GM23248 (cell line): ENCODE results near the gene UBN1.

Experiments
- EZH2 ChIP-seq: fragments of 200-600 bp; sonication (generic); IDR thresholded peaks from 2 replicates; pipeline ENCODE4 v1.6.1; 2018; ENCODE audit warnings: antibody characterized with exemption, mild to moderate bottlenecking; ENCODE audit not compliant: insufficient read depth, poor library complexity, severe bottlenecking
- EZH2phosphoT487 ChIP-seq: fragments of 200-600 bp; sonication (generic); IDR thresholded peaks from 2 replicates; pipeline ENCODE4 v1.6.1; 2018; ENCODE audit warnings: antibody characterized with exemption, moderate library complexity, mild to moderate bottlenecking, low read depth; ENCODE audit not compliant: insufficient read depth

DNA sequence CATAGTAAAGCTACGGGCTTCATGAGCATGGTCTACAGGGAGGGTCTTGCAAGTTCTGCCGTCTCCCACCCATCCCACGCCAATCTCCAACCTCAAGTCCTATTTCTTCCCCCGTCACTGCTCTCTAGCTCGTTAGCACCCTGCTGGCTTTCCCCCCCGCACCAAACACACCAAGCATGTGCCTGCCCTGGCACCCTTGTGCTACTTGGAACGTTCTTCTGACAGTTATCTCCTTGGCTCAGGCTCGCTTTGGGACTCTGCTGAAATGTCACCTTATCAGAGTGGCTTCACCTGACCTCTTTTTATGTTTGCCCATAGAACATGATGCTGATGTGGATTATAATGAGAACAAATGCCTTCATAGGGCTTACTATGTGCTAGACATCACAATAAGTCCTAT, 22.1 kb upstream of the UBN1 start:
- no peak for TF ChIP-seq EZH2
- TF ChIP-seq EZH2phosphoT487: no peak
